ELR (cell line): Measurements from ENCODE around the gene ASAH2B.
"Not testable (repeated sequence)": the region's sequence is repeated elsewhere in the genome, so short reads cannot be mapped to it uniquely, and the experiment has no call there.

Source experiments
- DNase-seq: peaks from one replicate; pipeline ENCODE4 v3.0.0-alpha.2; 2015; ENCODE audit warnings: low read depth

The ASAH2B gene

DNA sequence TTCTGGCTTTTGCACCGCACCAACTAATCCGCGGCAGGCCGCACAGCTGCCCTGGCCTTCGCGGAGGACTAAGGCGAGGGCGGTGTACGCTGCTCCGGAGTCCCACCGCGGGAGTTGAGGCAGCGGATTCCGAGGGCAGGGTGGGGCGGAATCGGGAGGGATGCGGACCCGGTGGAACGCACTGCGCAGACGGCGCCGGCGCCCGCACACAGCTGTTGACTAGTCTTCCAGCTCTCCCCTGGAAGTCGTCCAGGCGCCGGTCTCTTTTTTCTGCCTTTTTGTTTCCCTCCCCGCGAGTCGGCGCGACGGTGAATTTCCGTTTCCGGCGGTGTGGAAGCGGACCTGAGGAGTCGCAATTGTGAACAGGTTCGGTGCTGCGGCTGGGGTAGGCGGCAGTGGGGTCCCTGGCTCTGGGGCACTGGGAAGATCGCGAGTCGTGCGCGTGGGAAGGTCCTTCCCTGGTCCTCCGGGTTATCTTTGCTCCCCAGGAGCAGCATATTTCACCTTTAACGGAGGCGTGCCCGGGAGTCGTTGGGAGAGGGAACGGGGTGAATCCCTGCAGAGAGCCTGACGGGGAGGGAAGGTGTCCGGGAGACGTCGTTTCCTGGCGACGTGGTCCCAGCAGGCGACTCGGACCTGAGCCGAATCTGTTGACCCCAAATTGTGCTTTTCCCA is at the start of gene ASAH2B:
Gene ASAH2B (plus strand): TSS at position 319 of the 675 bp plus-strand sequence. CDS start 5,195 bp downstream, outside the sequence.
- DNase-seq: peak; percentile 82

DNA sequence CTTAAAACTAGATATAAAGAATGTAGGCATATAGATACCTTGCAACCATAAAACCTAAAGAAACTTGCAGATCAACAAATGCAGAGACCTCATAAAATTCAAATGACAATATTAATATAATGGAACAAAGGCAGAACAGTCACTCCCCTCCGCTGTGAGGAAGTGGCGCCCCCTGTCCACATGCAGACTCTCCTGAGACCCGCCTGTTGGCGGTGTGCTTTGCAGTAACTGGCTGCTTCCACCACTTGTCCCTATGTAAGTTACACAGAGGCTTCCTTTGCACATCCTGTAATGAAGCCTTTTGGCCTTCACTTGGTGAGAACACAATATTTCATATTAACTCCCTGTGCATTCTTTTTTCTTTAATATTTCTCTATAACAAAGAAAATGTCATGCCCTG is 41.9 kb upstream of the ASAH2B start:
- not testable (repeated sequence) for DNase-seq

GRCh38 chr10:50701947-50702346 is 37.8 kb upstream of the ASAH2B start:
- DNase-seq: peak; percentile 64

DNA sequence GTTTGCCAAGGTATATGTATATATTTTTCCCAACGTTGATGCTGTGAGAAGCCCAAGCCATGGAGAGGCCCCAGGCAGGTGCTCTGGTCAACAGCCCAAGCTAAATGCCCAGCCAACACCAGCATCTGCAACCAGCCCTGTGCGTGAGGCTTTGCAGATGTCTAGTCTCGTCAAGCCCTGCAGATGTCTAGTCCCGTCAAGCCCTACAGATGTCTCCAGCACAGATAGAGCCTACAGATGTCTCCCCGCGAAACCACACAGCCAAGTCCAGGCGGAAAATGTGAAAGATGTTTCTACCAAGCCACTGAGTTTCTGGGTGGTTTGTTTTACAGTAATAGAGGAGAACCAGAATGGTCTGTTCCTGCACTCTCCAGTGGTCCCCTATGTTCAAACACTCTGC is 36.7 kb upstream of the ASAH2B start:
- DNase-seq: not testable (repeated sequence)

GRCh38 chr10:50704436-50705079 is 35.2 kb upstream of the ASAH2B start:
- not testable (repeated sequence) for DNase-seq

DNA sequence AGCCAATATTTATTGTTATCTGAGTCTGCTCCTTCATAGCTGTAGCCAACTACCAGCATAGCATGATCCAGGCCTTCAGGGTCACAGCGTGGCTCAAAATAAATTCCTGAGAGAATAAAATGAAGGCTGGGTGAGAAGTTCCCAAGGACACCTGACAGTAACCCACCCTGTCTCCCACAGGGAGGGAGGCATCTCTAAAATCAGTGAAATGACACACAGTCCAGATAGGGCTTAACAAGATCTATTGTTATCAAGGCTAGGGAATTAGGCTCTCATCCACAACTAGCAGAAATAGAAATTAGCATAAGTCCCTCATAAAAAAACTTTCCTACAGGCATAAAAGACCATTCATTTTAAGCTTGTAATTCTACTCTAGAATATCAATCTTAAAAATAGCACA is 33.7 kb upstream of the ASAH2B start:
- not testable (repeated sequence) for DNase-seq

DNA sequence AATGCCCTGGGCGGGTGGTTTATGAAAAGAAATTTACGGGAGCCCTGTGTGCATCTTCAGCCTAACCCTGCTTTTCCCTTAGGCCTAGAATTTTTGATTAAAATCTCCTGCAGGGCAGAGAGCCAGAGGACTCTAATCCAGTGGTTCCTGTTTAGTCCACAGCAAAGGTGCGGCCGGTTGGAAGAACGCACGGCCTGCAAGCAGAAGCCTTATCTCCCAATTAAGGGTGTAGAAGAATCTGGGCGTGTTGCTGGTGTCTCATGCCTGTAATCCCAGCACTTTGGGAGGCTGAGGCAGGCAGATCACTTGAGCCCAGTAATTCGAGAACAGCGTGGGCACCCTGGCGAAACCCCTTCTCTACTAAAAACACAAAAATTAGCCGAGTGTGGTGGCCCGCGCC is 29.5 kb upstream of the ASAH2B start:
- DNase-seq: not testable (repeated sequence)

- not testable (repeated sequence) for DNase-seq
Observed at GRCh38 chr10:50723812-50724211, 15.9 kb upstream of the ASAH2B start.

DNA sequence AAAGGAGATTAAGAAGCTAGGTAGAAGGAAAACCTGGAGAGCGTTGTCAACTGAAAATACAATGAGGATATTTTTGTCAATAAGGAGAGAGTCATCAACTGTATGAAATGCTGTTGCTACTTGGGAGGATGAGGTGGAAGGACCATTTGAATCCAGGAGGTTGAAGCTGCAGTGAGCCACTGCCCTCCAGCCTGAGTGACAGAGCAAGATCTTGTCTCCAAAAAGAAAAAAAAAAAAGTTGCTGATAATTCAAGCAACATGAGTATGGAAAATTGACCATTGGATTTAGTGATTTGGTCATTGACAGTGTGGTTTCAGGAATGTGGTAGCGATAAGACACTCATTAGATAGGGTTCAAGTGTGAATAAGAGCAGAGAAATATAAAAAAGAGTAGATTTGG is 11.6 kb upstream of the ASAH2B start:
- not testable (repeated sequence) for DNase-seq

DNA sequence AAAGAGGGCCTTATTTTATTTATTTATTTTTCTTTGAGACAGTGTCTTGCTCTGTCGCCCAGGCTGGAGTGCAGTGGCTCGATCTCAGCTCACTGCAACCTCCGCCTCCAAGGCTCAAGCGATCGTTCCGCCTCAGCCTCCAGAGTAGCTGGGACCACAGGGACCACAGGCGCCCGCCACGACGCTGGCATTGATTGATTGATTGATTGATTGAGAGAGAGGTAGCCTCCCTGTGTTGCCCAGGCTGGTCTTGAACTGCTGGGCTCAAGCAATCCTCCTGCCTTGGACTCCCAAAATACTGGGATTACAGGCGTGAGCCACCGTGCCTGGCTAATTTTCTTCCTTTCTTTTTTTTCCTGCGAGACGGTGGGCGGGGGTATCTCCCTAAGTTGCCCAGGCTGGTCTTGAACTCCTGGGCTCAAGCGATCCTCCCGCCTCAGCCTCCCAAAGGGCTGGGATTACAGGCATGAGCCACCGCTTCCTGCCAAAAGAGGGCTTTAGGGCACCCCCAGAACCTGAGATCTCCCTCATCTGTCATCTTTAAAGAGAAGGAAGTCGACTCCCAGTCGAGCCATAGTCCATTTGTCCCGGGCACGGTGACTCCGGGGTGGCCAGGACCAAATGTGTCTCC is 634 bp upstream of the ASAH2B start:
- DNase-seq: not testable (repeated sequence)

DNA sequence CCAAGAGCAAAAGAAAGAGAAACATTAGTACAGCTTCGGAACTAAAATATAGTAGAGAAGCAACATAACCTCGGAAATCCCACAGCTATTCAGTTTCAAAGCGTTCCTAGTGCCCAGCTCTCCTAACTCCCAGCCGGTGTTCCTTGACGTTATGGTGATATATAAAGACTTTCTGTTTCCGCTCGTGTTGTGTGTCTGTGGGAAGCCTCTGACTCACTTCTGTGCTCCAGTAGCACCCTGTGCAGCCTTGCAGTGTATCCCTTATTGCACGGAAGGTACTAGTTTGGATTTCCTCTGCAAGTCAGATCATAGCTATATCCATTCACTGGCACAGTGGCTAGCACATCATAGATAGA is 535 bp downstream of the ASAH2B start:
- peak; percentile 80 for DNase-seq

DNA sequence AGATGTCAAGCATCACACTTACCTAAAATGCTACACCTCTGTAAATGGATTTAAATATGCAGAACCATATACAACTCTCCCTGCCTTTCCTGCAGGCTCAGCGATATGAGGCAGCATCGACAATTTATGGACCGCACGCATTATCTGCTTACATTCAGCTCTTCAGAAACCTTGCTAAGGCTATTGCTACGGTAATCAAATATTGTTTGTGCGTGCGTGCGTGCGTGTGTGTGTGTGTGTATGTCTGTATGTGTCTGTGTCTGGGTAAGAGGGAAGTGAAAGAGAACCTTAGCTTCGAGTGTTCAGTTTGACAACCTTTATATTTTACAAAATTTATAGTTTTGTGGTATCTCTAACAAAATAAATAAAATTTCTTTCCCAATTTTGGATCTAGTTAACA is 3.1 kb downstream of the ASAH2B start:
- not testable (repeated sequence) for DNase-seq

GRCh38 chr10:50766774-50767513 is 27.2 kb downstream of the ASAH2B start:
- peak; percentile 64 for DNase-seq

GRCh38 chr10:50772042-50772441 is 32.3 kb downstream of the ASAH2B start:
- not testable (repeated sequence) for DNase-seq

DNA sequence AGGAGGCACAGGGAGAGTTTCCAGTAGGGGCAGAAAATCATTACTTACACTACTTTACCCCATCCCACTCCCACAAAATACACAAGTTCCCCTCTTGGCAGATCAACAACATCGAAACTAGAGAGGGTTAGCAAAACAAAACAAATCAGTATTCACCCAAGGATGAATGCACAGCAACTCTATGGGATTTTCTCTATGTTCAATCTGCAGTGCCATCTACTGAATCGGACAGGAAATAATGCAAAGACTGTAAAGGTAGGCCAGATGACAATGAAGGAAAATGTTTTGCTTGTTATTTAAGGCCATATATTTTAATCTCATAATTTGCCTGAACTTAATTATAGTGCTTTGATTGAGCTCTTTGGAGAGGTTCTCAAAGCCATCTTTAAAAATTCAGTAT is 35.1 kb downstream of the ASAH2B start:
- peak; percentile 7 for DNase-seq

- DNase-seq: peak; percentile 31
Observed at GRCh38 chr10:50780036-50780435, 40.3 kb downstream of the ASAH2B start.

- DNase-seq: not testable (repeated sequence)
Observed at GRCh38 chr10:50782017-50782416, 42.3 kb downstream of the ASAH2B start.

DNA sequence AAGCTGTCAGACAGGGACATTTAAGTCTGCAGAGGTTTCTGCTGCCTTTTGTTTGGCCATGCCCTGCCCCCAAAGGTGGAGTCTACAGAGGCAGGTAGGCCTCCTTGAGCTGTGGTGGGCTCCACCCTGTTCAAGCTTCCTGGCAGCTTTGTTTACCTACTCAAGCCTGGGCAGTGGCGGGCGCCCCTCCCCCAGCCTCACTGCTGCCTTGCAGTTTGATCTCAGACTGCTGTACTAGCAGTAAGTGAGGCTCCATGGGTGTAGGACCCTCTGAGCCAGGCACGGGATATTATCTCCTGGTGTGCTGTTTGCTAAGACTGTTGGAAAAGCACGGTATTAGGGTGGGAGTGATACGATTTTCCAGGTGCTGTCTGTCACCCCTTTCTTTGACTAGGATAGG is 48.2 kb downstream of the ASAH2B start:
- DNase-seq: not testable (repeated sequence)

- DNase-seq: peak; percentile 55
Observed at GRCh38 chr10:50788951-50789945, 49.5 kb downstream of the ASAH2B start.

- no peak for DNase-seq
Observed at GRCh38 chr10:50794490-50794889, 54.8 kb downstream of the ASAH2B start.

DNA sequence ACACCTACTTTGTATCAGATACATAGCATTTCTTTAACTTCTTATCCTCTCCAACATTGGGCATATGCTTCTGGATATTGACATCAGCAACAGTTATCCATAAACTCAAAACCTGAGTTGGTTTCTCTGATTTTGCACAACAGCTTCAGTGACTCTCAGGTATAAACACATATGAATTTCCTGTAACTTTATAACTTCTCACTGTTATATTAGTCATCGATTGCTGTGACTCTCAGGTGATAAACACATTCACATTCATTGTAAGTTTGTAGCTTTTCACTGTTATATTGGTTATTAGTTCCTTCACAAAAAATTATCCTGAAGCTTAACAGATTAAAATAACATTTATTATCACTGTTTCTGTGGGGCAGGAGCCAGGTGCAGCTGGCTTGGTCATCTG is 57.0 kb downstream of the ASAH2B start:
- no peak for DNase-seq
